Pancreas (tissue), 10 donors: ENCODE measurements around the gene SORCS2. TPM values are rescaled to one million over a fixed set of nuclear protein-coding genes. Genes with fewer than 3 reads are reported as not detected.

Experiments used
- ATAC-seq, 4 donors: fragments of 200-7000 bp; cut with Tn5 transposase; one replicate each; pipeline versions ENCODE4 v1.8.0 to v1.9.1; 2020; ENCODE audit warnings: mild to moderate bottlenecking in 4 of 4, moderate library complexity in 4 of 4
- DNase-seq, 6 donors: peaks; one replicate each; pipeline ENCODE4 v3.0.0-alpha.2; 2020
- FAIRE-seq: peaks from 2 replicates; lab custom pipeline; 2012; peaks lifted over from hg19 to GRCh38; lab: Jason Lieb, UNC
- H3K27ac ChIP-seq, 4 donors: fragments of 200-600 bp; sonication (generic); 1 replicate in 3 of 4; 2 replicates in 1 of 4; pipeline versions ENCODE4 v1.5.0 to v1.8.0; 2020
- H3K27me3 ChIP-seq, 4 donors: fragments of 200-600 bp; one replicate each; pipeline ENCODE4 v1.8.0; 2021
- H3K36me3 ChIP-seq, 3 donors: fragments of 200-600 bp; sonication (generic) in 1 of 3; one replicate each; pipeline versions ENCODE4 v1.5.0 to v1.8.0; 2020 to 2021
- H3K4me1 ChIP-seq, 3 donors: fragments of 200-600 bp; one replicate each; pipeline ENCODE4 v1.8.0; 2021
- H3K4me3 ChIP-seq, 4 donors: fragments of 200-600 bp; sonication (generic) in 2 of 4; one replicate each; pipeline versions ENCODE4 v1.5.0 to v1.8.0; 2020 to 2021
- H3K9me3 ChIP-seq, 4 donors: fragments of 200-600 bp; one replicate each; pipeline ENCODE4 v1.8.0; 2021
- WGBS, 2 donors: extraction: QIAGEN DNeasy Blood & Tissue Kit; methylation state at CpG; one replicate each; pipeline ENCODE4 v1.1.7; 2013; 5-methylcytosine and 5-hydroxymethylcytosine counted together
- intact Hi-C, 3 donors: fragments of 100-400 bp; cut with DNase I; formaldehyde crosslinking; loops; one replicate each; pipeline versions ENCODE4 v1.11.1 to v1.14.2; 2022
- polyA plus RNA-seq, 2 donors: library from polyadenylated mRNA; stranded (reverse); fragments of 200-250 nt; gene quantifications; one replicate each; pipeline ENCODE4 v1.2.3, GENCODE V29; 2013
- total RNA-seq, 6 donors: library from RNA; stranded (reverse); fragmentation: NEBNext Ultra II Directional in 4 of 6; extraction: Animal tissue kit (Norgen Biotek cat#: 25700) in 4 of 6; gene quantifications; one replicate each; pipeline versions ENCODE4 v1.2.1 to v1.2.4, GENCODE V29; 2021 to 2023
- TF ChIP-seq, protein P1 (sequence below), 4 donors: fragments of 200-600 bp; sonication (generic) in 3 of 4; IDR thresholded peaks; one replicate each; pipeline versions ENCODE4 v1.5.0 to v1.8.0; 2021; ENCODE audit warnings: antibody characterized with exemption in 4 of 4
- donor health status: healthy with polysubstance abuse.
- donor health status: DM: no; HTN: no; CAD: no; lungs with moderate emphysema.
- donor health status: DM: no; HTN: no; CAD: no.
- donor health status: control.
- donor health status: control.
- donor health status: Bipolar disorder and iron deficiency.
- donor health status: DM: yes; HTN: yes; CAD: no.
- donor health status: DM: no; HTN: no; CAD: no.
- donor health status: DM: no; HTN: no; CAD: no.
- donor health status: DM: yes; HTN: yes; CAD: no.

SORCS2 gene
- total and polyA plus RNA-seq, 8 donors = 0.14 to 1.7 (median 0.42) TPM

DNA sequence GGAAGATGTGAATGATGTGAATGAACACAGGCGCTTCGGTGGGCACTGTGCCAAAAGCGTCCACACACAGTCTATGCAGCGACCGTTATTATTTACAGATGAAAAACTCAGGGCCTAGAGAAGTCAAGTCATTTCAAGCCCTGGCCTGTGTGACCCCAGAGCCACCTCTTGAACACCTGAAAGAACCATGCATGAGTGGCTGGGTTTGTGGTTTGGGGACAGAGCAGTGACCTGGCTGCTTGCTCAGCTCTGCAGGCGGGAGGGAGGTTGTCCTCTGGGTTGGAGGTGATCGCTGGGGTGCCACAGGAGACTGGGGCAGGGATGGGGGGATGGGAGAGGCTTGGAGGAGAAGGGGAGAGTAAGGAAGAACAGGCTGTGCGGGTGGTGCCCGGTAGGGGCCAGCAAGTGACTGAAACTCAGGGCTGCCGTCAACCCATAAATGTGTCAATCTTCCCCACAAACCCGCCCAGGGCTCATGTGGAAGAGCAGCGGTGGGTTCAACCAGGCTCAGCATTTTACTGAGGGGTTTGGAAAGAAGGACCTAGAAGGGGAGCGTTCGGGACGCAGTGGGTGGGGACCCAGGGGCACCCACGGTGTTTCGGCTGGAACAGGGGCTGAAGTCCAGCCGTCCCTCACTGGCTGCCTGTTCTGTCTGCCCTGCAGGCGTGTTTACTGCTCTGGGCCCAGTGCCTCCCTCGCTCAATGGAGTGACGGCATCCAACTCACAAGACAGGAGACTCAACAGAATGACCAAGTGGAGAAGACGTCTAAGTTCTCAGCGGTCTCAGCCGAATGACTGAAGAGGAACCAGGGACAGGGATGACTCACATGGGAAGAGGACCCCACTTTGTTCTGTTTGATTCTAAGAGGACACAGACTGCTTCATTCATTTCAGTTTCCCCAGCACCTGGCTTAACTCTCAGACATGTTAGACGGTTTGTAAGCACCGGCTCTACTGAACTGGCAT, 579.5 kb downstream of the SORCS2 start:
- DNase-seq (no peak), FAIRE-seq (no peak), ATAC-seq (no peak)
- Histone ChIP-seq H3K4me3 (no peak overlapping the region), H3K36me3 (peaks cover 0 to 14% (median 0%) of the 10 kb centered on the region in 3 donors), H3K27ac (no peak overlapping the region), H3K27me3 (no peaks in the 10 kb centered on the region), H3K9me3 (no peaks in the 10 kb centered on the region), H3K4me1 (no peaks in the 10 kb centered on the region)
- intact Hi-C loops = no loop called here
- TF ChIP-seq, protein P1, sequence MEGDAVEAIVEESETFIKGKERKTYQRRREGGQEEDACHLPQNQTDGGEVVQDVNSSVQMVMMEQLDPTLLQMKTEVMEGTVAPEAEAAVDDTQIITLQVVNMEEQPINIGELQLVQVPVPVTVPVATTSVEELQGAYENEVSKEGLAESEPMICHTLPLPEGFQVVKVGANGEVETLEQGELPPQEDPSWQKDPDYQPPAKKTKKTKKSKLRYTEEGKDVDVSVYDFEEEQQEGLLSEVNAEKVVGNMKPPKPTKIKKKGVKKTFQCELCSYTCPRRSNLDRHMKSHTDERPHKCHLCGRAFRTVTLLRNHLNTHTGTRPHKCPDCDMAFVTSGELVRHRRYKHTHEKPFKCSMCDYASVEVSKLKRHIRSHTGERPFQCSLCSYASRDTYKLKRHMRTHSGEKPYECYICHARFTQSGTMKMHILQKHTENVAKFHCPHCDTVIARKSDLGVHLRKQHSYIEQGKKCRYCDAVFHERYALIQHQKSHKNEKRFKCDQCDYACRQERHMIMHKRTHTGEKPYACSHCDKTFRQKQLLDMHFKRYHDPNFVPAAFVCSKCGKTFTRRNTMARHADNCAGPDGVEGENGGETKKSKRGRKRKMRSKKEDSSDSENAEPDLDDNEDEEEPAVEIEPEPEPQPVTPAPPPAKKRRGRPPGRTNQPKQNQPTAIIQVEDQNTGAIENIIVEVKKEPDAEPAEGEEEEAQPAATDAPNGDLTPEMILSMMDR (IDR thresholded peaks at IDR 0.05) = no peak
- 77 to 80% methylated on average over 26 of the region's 26 CpGs for WGBS, 2 donors

DNA sequence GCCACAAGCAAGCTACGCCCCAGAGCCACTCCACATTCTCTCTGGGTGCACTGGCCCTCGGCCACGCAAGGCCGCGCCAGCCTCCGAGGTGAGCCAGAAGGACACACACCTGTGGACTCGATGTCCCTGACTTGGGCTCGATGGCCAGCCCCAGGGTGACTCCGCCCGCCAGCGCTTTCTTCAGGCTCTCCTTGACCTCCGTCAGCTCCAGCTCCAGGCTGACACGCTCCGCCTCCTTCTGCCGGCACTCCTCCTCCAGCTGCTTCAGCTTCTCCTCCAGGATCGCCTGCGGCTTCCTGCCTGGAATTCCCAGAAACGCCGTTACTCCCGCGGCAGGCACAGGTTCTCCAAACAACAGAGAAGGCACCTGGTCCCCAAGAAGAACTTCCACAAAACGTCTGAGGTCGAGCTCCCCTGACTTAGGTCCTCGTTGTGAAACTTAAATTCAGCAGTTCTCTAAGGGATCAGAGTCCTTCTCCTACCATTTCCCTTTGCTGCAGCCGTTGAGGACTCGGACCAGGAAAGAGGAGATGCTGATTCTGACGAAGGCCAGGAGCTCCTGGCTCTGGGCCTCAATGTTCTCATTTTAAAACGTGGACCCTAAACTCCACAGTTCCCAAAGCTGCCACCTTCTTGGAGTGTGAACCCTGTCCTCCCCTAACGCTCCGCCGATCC, 580.5 kb downstream of the SORCS2 start:
- Histone ChIP-seq H3K36me3 (peaks cover 0 to 22% (median 0%) of the 10 kb centered on the region in 3 donors), H3K27me3 (no peaks in the 10 kb centered on the region), H3K4me3 (no peak overlapping the region), H3K27ac (no peak overlapping the region), H3K9me3 (no peaks in the 10 kb centered on the region), H3K4me1 (no peaks in the 10 kb centered on the region)
- ATAC-seq (peak in 3 of 4 donors; percentile 30 to 72 (median 43)), DNase-seq (no peak), FAIRE-seq (no peak)
- WGBS, 2 donors = 75 to 79% methylated on average over 31 of the region's 31 CpGs
- intact Hi-C loops = no loop called here
- TF ChIP-seq, protein P1 (IDR thresholded peaks at IDR 0.05) = no peak

DNA sequence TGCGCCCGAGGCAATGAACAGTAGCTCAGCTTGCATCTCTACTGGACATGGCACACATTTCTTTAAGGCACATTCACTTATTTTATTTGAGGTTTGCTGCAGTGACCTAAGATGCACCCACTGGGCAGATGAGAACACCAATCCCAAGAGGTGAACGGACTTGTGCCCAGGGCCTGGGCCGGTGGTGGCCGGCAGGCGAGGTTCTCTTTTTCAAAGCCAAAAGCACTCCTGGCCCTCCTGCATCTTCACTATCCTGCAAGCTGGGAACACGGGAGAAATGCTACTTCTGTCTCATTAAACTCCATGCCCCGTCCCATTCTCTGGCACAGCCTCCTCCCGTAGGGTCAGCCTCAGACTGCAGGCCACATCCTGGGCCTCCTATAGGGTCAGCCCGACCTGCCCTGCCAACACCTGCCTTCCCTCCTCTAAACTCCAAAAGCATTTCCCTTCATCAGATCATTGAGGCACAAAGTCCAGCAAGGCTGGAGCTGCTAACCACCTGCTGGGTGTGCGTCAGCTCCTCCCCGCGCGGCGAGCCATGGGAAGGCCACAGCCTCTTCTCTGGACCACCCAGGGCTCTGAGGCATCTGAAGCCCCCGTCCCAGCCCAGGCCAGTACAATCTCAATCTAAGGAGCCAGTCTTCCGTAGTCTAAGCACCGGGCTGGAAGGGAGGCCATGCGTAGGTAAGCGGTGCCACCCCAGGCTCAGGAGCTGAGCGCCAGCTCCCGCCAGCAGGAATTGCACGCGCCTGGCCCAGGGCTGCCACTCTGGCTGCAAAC, 581.3 kb downstream of the SORCS2 start:
- Histone ChIP-seq H3K4me1 (no peaks in the 10 kb centered on the region), H3K36me3 (peaks cover 0 to 18% (median 3%) of the 10 kb centered on the region in 3 donors), H3K27me3 (no peaks in the 10 kb centered on the region), H3K4me3 (no peak overlapping the region), H3K27ac (no peak overlapping the region), H3K9me3 (no peaks in the 10 kb centered on the region)
- WGBS, 2 donors = 90 to 94% methylated on average over 24 of the region's 24 CpGs
- ATAC-seq = no peak
- TF ChIP-seq, protein P1 (IDR thresholded peaks at IDR 0.05) = no peak
- FAIRE-seq = no peak
- intact Hi-C loops = no loop called here
- no peak for DNase-seq

DNA sequence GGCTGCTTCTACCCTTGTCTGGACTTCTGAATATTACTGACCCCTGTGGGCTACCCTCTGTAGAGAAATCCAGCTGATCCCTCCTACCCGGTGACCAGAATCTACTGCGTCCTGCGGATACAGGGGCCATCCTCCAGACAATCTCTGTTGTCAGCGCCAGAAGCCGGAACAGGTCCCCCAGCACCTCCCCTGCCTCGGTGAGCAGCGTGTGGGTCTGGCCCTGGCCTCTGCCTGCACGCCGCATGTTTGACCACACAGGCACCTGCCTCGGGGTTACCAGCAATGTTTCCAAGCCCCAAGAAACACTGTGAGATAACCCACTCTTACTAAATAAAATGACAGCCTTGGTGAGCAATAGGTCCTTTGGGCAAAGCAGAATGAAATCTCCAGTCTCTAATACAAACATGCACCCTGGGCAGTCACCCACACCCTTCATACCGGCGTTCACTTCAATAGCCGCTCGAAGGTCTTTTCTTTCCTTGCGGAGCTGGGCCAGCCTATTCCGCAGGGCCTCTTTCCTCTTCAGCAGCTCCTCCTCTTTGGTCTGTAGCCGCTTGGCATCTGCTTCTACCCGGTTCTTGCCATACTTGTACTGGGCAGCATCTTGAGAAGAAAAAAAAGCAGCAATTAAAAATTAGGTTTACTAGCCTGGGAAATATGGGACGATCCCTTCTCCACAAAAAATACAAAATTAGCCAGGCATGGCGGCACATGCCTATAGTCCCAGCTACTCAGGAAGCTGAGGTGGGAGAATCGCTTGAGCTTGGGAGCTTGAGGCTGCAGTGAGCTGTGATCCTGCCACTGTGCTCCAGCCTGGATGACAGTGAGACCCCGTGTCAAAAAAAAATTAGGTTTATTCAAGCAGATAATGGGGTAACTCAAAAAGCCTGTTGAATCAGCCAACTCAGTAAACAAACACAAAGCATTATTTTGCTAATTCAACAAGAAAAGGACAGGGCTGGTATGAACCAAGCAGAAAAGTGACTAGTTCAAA, 582.3 kb downstream of the SORCS2 start:
- intact Hi-C loops = no loop called here
- Histone ChIP-seq H3K9me3 (no peaks in the 10 kb centered on the region), H3K27me3 (no peaks in the 10 kb centered on the region), H3K4me1 (no peaks in the 10 kb centered on the region), H3K4me3 (no peak overlapping the region), H3K27ac (no peak overlapping the region), H3K36me3 (peaks cover 0 to 16% (median 3%) of the 10 kb centered on the region in 3 donors)
- WGBS, 2 donors = 89 to 92% methylated on average over 22 of the region's 22 CpGs
- TF ChIP-seq, protein P1 (IDR thresholded peaks at IDR 0.05) = no peak
- FAIRE-seq (no peak), DNase-seq (no peak), ATAC-seq (no peak)
